Transverse colon (tissue), 3 donors: ENCODE measurements around the gene GRM7.

Experiments
- EP300 ChIP-seq: sonication (generic); formaldehyde crosslinking; IDR thresholded peaks from one replicate; pipeline ENCODE4 v1.6.1; 2017; ENCODE audit warnings: antibody characterized with exemption, low read depth
- POLR2A ChIP-seq: fragments of 450-650 bp; IDR thresholded peaks from one replicate; pipeline ENCODE4 v1.6.1; 2016; ENCODE audit warnings: antibody characterized with exemption, mild to moderate bottlenecking, moderate library complexity
- TF ChIP-seq, protein P1 (sequence below), 5 experiments: fragments of 200-600 bp in 3 of 5; fragments of 450-650 bp in 2 of 5; sonication (generic) in 3 of 5; IDR thresholded peaks; 1 replicate in 2 of 5; 2 replicates in 3 of 5; pipeline ENCODE4 v1.5.1; 2016 to 2017; ENCODE audit warnings: antibody characterized with exemption in 5 of 5, inconsistent platforms in 3 of 5, mild to moderate bottlenecking in 2 of 5, moderate library complexity in 1 of 5

DNA sequence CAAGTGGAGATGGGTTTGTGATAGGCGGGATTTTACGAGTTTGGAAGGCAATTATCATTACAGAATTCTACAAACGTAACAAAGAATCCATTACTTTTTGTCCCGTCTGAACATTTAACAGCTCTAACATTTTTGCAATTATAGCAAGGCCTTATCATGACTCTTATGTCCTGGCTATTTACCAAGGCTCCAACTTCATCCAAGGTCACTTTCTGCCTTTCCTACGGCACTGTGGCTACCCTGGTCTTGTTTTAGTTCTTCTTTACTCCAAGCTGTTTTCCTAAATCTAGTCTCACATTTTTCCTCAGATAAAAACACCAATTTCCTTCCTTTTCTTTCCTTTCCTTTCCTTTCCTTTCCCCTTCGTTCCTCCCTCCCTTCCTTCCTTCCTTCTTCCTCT lies 33.5 kb upstream of the GRM7 start:
- TF ChIP-seq, protein P1, sequence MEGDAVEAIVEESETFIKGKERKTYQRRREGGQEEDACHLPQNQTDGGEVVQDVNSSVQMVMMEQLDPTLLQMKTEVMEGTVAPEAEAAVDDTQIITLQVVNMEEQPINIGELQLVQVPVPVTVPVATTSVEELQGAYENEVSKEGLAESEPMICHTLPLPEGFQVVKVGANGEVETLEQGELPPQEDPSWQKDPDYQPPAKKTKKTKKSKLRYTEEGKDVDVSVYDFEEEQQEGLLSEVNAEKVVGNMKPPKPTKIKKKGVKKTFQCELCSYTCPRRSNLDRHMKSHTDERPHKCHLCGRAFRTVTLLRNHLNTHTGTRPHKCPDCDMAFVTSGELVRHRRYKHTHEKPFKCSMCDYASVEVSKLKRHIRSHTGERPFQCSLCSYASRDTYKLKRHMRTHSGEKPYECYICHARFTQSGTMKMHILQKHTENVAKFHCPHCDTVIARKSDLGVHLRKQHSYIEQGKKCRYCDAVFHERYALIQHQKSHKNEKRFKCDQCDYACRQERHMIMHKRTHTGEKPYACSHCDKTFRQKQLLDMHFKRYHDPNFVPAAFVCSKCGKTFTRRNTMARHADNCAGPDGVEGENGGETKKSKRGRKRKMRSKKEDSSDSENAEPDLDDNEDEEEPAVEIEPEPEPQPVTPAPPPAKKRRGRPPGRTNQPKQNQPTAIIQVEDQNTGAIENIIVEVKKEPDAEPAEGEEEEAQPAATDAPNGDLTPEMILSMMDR (IDR thresholded peaks at IDR 0.05) = no peak
- TF ChIP-seq POLR2A (no peak), EP300 (no peak)
